KMS-11 (cell line): Measurements from ENCODE around the gene MYOCD.

Experiments
- H2AFZ ChIP-seq: fragments of 200-600 bp; sonication (generic); 2 replicates; pipeline ENCODE4 v1.6.1; 2016; ENCODE audit warnings: antibody characterized with exemption, mixed run types, low read depth
- H3K27ac ChIP-seq: fragments of 200-600 bp; sonication (generic); 2 replicates; pipeline ENCODE4 v1.6.1; 2016; ENCODE audit warnings: mild to moderate bottlenecking, mixed run types
- H3K27me3 ChIP-seq: fragments of 200-600 bp; sonication (generic); 2 replicates; pipeline ENCODE4 v1.6.1; 2017; ENCODE audit warnings: mild to moderate bottlenecking, low read depth, mixed run types, moderate library complexity; ENCODE audit not compliant: insufficient read depth
- H3K36me3 ChIP-seq: fragments of 200-600 bp; sonication (generic); 2 replicates; pipeline ENCODE4 v1.6.1; 2017; ENCODE audit warnings: mild to moderate bottlenecking, mixed run types; ENCODE audit not compliant: insufficient read depth
- H3K4me1 ChIP-seq: fragments of 200-600 bp; sonication (generic); 2 replicates; pipeline ENCODE4 v1.6.1; 2016; ENCODE audit warnings: mild to moderate bottlenecking, low read depth, mixed run types; ENCODE audit not compliant: poor library complexity, severe bottlenecking
- H3K4me2 ChIP-seq: fragments of 200-600 bp; sonication (generic); 2 replicates; pipeline ENCODE4 v1.7.0; 2016; ENCODE audit warnings: mild to moderate bottlenecking, mixed run types
- H3K4me3 ChIP-seq: fragments of 200-600 bp; sonication (generic); IDR thresholded peaks from 2 replicates; pipeline ENCODE4 v1.6.1; 2017; ENCODE audit warnings: low read depth, low read length, mixed read lengths; ENCODE audit not compliant: insufficient read depth
- H3K79me2 ChIP-seq: fragments of 200-600 bp; sonication (generic); 2 replicates; pipeline ENCODE4 v1.6.1; 2016; ENCODE audit warnings: low read depth, mixed run types; ENCODE audit not compliant: insufficient read depth
- H3K9ac ChIP-seq: fragments of 200-600 bp; sonication (generic); 2 replicates; pipeline ENCODE4 v1.6.1; 2016; ENCODE audit warnings: mild to moderate bottlenecking, mixed run types
- H4K20me1 ChIP-seq: fragments of 200-600 bp; sonication (generic); 2 replicates; pipeline ENCODE4 v1.6.1; 2016; ENCODE audit warnings: mild to moderate bottlenecking, mixed run types; ENCODE audit not compliant: insufficient read depth
- TF ChIP-seq, protein P1 (sequence below): fragments of 200-600 bp; sonication (generic); conservative IDR thresholded peaks from 2 replicates; pipeline ENCODE4 v1.6.1; 2017; ENCODE audit warnings: low read depth, mild to moderate bottlenecking, antibody characterized with exemption, low read length, moderate library complexity, mixed read lengths

MYOCD gene

DNA sequence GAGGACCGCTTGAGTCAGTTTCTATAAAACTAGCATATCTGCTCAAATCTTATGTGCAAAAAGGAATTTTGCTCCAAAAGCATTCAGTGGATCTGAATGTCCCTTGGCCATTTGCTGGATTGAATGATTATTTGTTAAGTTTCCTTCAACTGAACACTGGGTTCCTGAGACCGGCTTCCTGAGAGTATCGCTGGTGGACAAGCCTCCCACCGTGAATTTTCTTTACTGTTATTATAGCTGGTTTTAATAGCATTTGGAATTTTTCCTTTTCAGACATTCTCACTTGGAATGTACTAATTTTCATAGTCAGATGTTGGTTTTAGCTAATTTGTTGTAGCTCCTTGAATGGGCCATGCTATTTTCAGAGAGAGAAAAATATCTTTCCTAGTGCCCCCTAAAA is 9.8 kb upstream of the MYOCD start:
- Histone ChIP-seq H2AFZ (no peak overlapping the region), H3K4me2 (no peak overlapping the region), H3K27ac (no peak overlapping the region)

DNA sequence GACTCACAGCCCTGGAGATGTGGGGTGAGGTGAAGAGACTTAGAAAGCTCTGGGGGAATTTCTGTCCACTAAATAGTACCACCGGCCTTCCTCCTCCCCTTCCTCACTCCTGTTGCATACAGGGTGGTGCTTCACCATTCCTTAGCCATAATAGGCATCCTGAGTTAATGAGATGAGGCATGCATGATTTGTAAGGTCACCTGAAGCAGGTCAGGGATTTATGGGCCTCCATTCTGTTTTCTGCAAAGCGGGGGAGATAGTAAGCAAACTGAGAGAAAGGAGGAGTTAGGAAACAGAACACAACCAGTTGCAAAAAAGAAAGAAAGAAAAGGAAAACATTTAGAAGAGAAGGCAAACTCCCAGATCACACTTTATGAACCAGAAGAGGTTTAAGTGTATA is 9.3 kb upstream of the MYOCD start:
- TF ChIP-seq, protein P1, sequence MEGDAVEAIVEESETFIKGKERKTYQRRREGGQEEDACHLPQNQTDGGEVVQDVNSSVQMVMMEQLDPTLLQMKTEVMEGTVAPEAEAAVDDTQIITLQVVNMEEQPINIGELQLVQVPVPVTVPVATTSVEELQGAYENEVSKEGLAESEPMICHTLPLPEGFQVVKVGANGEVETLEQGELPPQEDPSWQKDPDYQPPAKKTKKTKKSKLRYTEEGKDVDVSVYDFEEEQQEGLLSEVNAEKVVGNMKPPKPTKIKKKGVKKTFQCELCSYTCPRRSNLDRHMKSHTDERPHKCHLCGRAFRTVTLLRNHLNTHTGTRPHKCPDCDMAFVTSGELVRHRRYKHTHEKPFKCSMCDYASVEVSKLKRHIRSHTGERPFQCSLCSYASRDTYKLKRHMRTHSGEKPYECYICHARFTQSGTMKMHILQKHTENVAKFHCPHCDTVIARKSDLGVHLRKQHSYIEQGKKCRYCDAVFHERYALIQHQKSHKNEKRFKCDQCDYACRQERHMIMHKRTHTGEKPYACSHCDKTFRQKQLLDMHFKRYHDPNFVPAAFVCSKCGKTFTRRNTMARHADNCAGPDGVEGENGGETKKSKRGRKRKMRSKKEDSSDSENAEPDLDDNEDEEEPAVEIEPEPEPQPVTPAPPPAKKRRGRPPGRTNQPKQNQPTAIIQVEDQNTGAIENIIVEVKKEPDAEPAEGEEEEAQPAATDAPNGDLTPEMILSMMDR: no peak

More for the DNA sequence above, 9.8 kb upstream of the MYOCD start:
- Histone ChIP-seq H3K36me3 (no peaks in the 10 kb centered on the region), H3K79me2 (no peaks in the 10 kb centered on the region), H3K9ac (no peak overlapping the region), H3K4me1 (no peaks in the 10 kb centered on the region), H3K4me3 (no peak overlapping the region), H3K27me3 (no peaks in the 10 kb centered on the region), H4K20me1 (no peaks in the 10 kb centered on the region)
- TF ChIP-seq, protein P1: no peak

DNA sequence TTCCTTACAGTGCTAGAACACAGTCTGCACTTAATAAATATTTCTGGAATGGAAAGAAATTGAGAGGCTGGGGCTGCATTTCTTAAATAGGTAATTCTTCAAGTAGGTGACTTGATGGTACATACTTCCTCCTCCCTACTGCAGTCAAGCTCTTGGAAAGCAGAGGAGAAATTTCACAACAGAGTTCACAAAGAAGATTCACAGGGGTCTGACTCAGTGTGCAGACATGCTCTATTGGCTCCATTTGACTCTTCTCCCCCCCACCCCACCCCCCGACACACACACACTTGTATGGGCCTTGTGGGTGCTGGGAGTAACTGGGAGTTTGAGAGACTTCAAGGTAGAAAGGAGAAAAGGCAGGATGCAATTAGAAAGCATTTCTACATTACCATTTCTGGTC is 6.2 kb upstream of the MYOCD start:
- no peaks in the 10 kb centered on the region for H4K20me1 ChIP-seq
- no peak overlapping the region for H3K4me2 ChIP-seq
- TF ChIP-seq, protein P1: no peak
- H3K9ac ChIP-seq: no peak overlapping the region
- no peak overlapping the region for H2AFZ ChIP-seq
- H3K27me3 ChIP-seq: no peaks in the 10 kb centered on the region
- H3K4me3 ChIP-seq: no peak overlapping the region
- H3K4me1 ChIP-seq: no peaks in the 10 kb centered on the region
- no peak overlapping the region for H3K27ac ChIP-seq
- H3K79me2 ChIP-seq: no peaks in the 10 kb centered on the region
- H3K36me3 ChIP-seq: no peaks in the 10 kb centered on the region

More for the DNA sequence above, 9.3 kb upstream of the MYOCD start:
- Histone ChIP-seq H3K4me3 (no peak overlapping the region), H2AFZ (no peak overlapping the region), H3K27ac (no peak overlapping the region), H3K4me1 (no peaks in the 10 kb centered on the region), H3K9ac (no peak overlapping the region), H4K20me1 (no peaks in the 10 kb centered on the region), H3K27me3 (no peaks in the 10 kb centered on the region), H3K79me2 (no peaks in the 10 kb centered on the region), H3K36me3 (no peaks in the 10 kb centered on the region), H3K4me2 (no peak overlapping the region)

DNA sequence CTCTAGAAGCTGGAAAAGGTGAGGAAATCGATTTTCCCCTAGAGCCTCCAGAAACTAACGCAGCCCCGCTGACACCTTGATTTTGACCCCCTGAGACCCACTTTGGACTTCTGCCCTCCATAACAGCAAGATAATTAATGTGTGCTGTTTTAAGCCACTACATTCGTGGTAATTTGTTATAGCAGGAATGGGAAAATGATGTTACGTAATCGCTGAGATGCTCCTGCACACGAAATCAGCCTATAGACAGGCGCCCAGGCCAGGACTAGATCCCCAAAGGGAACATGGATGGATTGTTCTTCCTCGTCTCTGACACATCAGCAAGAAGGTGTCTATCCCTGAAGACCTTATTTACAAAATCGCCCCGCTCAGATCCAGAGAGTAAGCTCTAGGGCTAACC is 1.4 kb upstream of the MYOCD start:
- Histone ChIP-seq H3K4me2 (no peak overlapping the region), H3K27me3 (no peaks in the 10 kb centered on the region), H3K4me1 (no peaks in the 10 kb centered on the region), H4K20me1 (no peaks in the 10 kb centered on the region), H3K79me2 (no peaks in the 10 kb centered on the region), H3K36me3 (no peaks in the 10 kb centered on the region), H3K27ac (no peak overlapping the region), H3K4me3 (no peak overlapping the region), H3K9ac (no peak overlapping the region), H2AFZ (no peak overlapping the region)
- TF ChIP-seq, protein P1: no peak
